Fibroblast of skin of abdomen (primary cell): ENCODE measurements around the gene POFUT1.
"Not testable (repeated sequence)": the region's sequence is repeated elsewhere in the genome, so short reads cannot be mapped to it uniquely, and the experiment has no call there.

Experiments used
- DNase-seq: peaks from one replicate; pipeline ENCODE4 v3.0.0-alpha.2; 2013

Gene POFUT1

DNA sequence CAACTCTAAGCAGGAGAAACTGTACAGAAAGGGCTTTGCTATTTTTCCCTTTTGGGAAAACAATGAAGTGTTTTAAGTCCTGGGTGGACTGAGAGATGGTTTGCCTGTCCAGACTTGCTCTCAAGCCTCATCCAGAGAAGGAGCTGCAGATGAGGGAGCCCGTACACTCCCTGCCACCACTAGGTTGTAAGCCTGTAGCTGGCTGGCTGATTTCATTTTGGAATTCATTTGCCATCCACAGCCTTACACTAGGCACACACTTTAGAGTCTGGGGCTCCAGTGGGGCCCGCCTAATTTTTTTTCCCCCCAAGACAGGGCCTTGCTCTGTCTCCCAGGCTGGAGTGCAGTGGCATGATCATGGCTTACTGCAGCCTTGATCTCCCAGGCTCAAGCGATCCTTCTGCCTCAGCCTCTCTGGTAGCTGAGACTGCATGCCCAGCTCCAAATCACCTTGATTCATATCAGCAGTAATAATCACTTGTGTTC lies 28.4 kb downstream of the POFUT1 start:
- no peak for DNase-seq

DNA sequence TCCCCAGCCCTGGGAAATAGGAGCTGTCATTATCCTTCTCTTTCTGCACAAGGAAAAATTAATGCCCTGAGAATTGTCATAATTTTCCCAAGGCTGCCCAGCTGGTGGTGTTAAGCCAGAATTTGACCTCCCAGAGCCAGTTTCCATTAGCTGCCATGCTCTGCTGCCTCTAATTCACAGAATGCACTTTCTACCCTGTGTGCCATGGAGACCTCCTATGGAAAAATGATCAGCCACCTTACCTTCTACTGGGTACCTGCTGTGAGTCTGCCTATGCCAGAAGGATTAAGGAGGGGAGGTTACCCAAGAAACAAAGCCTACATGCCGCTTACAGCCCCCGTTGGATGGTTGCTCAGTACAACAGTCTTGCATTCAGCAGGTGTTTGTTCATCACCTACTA lies 29.1 kb downstream of the POFUT1 start:
- no peak for DNase-seq

DNA sequence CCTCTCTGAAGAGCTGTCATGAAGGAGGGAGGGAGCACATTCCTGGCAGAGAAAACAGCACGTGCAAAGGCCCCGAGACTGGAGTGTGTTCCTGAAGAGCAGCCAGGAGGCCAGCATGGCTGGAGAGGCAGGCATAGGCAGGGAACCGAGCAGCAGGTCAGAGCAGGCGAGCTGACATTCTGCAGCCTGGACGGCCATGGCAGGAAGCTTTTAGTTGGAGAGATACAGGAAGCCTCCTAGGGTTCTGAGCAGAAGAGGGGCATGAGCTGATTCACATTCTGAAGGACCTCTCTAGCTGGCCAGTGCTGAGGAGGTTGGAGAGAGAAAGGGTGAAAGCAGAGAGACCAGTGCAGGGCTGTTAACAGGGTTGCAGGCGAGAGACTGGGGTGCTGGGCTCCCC lies 29.7 kb downstream of the POFUT1 start:
- no peak for DNase-seq

DNA sequence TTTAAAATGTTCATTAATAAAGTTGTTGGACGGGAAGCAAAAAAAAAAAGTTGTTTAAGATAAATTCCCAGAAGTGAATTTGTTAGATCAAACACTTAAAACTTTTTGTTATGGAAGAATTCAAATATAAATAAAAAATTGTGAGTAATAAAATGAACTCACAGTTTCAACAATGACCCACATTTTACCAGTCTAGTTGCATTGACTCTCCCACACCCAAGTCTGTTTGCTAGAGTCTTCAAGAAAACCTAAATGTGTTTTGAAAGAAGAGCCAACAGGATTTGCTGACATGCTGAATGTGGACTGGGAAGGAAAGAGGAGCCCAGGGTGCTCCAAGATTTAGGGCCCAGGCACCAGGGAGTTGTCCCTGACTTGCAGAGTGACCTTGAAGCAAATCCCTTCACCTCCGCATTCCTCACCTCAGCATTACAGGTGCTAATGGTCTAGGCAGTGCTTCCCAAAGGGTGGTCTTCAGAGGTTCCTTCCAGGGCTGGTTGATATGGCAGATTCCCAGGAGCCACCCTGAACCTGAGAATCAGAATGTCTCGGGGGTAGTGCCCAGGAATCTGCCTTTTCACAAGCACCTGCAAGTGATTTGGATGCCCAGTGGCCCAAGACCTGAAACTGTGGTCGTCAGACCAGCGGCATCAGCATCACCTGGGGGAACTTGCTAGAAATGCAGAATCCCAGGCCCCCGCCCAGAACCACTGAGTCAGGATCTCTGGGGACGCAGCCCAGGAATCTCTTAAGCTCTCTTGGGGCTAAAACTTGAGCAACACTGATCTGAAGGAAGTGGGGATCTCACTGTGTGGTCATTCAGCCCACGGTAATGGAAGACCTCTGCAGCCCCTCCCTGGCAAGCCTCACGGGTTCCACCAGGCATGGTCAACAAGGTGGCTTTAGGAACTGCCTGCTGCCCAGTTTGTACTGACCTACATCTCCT lies 31.1 kb downstream of the POFUT1 start:
- DNase-seq, result no peak

DNA sequence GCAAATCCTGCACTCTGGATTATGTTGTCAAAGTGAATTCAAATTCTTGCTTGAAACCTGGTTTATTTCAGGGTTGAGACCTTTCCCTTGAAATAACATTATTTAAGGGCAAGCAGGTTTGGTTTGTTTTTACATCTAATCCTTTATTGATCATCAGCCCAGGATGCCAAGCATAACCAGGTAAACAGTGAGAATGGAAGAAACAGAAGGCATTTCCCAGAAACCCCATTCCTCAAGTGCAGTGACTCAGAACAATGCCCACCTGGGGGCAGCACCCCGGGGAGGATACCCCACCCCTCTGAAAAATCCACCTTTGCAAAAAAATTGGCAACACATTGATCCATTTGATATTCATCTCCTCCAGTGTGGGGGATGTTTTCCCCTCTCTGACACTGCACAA lies 32.5 kb downstream of the POFUT1 start:
- no peak for DNase-seq

DNA sequence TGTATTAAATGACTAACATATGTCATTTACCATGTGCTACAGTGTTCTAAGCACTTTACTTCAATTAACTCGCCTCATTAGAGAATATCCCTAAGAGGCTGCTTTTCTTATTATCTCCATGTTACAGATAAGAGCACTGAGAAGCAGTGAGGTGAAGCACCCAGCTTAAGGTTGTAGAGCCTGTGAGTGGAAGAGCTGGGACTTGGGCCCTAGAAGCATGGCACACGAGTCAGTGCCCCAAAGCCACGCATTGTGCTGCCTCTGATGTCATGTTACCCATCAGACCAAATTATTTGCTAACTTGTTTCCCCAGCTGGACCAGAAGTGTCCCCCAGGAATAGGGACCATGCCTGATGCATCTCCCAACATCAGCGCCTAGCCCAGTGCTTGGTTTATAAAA lies 34.1 kb downstream of the POFUT1 start:
- no peak for DNase-seq

DNA sequence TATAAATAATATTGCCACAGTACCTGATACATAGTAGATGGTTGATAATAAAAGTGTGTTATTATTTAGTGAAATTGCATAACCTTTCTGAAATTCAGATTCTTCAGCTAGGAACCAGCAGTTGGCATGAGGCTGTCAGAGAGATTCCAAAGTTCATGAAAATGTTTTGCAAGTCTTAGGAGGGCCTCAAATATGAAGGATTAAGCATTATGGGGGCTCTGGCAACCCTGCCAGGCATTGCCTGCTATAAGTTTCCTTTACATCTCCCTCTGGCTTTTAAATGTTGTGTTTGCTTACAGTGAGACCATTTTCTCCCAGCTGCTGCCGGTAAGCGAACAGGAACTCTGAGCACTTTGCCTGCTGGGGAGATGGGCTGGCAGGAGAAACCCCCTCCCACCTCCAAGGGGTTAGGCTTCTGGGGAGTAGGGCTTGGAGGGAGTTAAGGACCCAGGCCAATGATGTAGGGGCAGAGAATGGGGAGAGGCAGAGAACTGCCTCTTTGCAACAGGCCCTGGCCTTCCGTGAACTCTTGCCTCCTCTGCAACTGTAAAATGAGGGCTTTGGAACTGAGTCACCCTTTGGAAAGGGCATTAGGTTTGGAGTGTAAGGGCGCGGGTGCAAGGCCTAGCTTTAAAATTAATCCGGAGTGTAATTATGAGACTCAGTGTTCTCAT lies 36.6 kb downstream of the POFUT1 start:
- no peak for DNase-seq

DNA sequence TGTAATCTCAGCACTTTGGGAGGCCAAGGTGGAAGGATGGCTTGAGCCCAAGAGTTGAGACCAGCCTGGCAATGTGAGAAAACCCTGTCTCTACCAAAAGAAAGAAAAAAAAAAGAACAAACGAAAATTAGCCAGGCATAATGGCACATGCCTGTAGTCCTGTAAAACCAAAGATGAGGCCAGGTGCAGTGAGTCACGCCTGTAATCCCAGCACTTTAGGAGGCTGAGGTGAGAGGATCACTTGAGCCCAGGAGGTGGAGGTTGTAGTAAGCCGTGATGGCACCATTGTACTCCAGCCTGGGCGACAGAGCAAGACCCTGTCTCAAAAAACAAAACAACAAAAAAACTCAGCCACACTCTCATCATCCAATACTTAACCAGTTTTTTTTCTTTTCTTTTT lies 37.3 kb downstream of the POFUT1 start:
- DNase-seq, result no peak

DNA sequence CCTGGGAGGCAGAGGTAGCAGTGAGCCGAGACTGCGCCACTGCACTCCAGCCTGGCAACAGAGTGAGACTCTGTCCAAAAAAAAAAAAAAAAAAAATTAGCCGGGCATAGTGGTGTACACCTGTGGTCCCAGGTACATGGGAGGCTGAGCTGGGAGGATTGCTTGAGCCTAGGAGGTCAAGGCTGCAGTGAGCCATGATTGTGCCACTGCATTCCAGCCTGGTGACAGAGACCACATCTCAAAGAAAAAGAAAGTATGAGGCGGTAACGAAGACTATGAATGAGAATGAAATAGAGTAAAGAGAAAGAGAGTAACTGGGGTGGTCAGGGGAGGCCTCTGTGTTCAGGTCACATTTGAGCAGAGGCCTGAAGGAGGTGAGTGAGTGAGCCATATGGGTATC lies 38.5 kb downstream of the POFUT1 start:
- DNase-seq, result not testable (repeated sequence)

DNA sequence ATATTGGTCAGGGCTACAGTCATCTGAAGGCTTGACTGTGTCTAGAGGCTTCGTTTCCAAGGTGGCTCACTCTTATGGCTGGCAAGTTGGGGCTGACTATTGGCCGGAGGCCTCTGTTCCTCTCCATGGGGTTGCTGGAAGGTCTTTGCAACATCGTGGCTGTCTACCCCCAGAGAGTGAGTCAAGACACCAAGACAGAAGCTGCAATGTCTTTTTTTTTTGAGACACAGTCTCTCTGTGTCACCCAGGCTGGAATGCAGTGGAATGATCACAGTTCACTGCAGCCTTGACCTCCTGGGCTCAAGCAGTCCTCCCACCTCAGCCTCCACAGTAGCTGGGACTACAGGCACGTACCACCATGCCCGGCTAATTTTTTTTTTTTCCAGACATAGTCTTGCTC lies 40.4 kb downstream of the POFUT1 start:
- no peak for DNase-seq

DNA sequence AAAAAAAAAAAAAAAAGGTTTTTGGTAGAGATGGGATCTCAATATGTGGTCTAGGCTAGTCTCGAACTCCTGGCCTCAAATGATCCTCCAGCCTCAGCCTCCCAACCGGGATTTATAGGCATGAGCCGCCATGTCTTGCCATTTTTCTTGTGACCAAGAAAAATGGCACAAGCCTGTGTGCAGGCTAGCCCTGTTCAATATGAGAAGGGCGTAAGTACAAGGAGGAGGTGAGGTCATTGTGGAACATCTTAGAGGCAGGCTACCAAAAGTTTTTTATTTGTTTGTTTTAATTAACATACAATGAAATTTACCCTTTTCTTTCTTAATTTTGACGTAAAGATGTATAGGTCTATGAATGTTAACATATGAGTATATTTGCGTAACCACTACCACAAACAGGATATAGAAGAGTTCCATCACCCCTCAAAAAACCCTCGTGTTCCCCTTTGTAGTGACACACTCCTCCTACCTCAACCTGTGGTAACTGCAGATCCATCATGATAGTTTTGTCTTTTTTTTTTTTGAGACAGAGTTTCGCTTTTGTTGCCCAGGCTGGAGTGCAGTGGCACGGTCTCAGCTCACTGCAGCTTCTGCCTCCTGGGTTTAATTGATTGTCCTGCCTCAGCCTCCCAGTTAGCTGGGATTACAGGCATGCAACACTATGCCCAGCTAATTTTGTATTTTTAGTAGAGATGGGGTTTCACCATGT lies 41.5 kb downstream of the POFUT1 start:
- DNase-seq, result no peak

DNA sequence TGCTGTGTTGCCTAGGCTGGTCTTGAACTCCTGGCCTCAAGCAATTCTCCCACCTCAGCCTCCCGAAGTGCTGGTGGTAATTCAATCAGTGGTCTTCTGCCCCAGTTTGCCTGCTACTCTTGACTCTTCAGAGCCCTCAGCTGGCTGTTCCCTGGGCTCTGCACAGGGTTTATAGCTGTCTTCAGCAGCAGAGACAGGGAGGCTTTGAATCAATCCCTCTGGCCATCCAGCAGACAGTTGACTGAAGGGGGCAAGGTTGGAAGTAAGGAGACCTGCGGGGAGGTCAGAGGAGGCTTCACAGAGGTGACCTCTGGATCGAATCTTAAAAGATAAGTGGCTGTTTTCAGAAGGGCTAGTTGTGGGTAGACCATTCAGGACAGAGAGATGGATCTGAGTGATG lies 43.8 kb downstream of the POFUT1 start:
- DNase-seq, result no peak

DNA sequence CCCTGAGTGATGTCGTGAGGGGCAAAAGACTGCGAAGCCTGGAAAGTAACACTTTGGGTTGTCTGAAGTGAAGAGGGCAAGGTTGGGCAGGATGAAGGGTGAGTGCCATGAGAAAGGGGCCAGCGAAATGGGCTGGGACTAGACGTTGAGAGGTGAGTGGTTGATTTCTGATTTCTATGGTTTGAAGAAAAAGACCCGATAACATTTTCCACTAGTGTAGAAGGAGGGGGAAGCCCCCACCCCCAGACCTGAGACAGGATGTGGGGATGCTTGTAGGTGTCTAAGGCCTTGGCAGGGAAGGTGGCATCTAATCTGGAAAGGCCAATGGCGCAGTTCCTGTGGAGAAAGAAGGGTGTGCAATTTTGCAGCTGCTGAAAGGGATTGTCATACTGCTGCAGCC lies 44.5 kb downstream of the POFUT1 start:
- no peak for DNase-seq

DNA sequence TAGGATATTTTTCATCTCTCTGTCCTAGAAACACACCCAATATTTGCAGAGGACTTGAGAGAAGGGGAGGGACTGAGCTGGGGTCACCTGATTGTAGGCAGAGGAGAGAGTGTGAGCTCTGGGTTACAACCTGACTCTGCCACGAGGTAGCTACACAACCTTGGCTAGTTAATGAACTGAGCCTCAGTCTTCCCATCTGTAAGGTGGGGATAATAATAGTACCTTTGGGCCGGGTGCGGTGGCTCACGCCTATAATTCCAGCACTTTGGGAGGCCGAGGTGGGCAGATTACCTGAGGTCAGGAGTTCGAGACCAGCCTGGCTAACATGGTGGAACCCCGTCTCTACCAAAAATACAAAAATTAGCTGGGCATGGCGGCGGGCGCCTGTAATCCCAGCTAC lies 53.3 kb downstream of the POFUT1 start:
- not testable (repeated sequence) for DNase-seq

DNA sequence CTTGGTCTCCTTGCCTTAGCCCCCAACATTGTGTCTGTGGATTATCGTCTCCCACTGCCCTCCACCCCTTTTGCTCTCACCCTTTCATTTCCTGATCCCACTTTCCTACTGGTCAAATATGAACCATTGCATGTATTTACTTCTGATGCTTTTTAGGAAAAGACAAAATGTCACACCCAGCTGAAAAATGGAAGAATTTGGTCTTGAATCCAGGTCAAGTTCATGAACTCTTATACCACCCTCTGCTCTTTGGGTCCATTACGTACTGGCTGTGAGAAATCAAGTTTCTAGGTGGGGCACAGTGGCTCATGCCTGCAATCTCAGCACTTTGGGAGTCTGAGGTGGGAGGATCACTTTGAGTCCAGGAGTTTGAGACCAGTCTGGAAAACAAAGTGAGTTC lies 54.0 kb downstream of the POFUT1 start:
- no peak for DNase-seq

DNA sequence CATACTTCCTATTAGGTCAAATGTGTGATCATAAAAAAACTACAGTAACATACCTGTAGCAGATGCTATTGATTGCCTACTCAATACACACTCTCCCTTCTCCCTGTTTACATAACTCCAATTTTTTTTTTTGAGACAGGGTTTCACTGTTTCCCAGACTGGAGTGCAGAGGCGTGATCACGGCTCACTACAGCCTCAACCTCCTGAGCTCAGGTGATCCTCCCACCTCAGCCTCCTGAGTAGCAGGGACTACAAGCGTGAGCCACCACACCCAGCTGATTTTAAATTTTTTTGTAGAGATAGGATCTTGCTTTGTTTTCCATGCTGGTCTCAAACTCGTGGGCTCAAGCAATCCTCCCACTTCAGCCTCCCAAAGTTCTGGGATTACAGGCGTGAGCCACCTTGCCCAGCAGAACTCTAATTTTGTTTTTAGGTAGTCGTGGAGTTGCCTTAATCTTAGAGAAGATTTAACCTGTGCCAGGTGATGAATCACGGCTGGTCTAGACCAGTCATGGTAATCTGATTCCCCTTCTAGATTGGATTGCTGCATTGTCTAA lies 55.8 kb downstream of the POFUT1 start:
- no peak for DNase-seq

DNA sequence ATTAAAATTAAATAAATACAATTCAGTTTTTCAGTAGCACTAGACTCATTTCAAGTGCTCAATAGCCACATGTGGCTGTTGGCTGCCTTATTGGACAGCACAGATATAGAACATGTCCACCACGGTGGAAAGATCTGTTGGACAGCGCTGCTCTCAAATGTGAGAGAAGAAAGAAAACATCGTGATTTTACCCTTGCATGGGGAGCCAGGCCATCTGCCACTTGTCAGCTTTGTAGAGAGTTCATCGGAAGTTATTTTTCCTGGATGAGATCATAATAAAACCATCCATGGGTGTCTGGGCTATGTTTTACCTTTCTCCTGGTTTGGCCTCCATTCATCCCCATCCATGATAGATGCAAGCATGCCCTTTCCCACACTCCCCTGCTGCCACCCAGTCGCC lies 63.9 kb downstream of the POFUT1 start:
- DNase-seq, result no peak

DNA sequence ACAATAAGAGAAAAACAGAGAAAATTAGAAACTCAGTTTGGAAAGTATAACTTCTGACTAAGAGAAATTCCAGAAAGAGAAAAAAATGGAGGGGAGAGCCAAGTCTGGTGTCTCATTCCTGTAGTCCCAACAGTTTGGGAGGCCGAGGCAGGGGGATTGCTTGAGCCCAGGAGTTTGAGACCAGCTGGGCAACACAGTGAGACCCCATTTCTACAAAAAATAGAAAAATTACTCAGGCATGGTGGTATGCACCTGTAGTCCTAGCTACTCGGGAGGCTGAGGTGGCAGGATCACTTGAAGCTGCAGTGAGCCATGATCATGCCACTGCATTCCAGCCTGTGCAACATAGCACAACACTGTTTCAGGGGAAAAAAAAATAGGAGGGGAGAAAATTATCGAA lies 66.7 kb downstream of the POFUT1 start:
- DNase-seq, result no peak

DNA sequence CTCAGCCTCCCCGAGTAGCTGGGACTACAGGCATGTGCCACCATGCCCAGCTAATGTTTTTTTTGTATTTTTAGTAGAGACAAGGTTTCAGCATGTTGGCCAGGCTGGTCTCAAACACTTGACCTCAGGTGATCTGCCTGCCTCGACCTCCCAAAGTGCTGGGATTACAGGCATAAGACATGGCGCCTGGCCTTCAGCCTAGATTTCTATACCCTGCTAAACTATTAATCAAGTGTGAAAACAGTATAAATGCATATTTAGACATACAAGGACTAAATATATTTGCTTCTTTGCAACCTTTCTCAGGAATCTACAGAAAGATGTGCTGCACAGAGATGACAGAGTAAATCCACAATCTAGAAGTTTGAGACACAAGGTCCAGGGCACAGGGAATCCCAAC lies 67.5 kb downstream of the POFUT1 start:
- DNase-seq, result not testable (repeated sequence)

DNA sequence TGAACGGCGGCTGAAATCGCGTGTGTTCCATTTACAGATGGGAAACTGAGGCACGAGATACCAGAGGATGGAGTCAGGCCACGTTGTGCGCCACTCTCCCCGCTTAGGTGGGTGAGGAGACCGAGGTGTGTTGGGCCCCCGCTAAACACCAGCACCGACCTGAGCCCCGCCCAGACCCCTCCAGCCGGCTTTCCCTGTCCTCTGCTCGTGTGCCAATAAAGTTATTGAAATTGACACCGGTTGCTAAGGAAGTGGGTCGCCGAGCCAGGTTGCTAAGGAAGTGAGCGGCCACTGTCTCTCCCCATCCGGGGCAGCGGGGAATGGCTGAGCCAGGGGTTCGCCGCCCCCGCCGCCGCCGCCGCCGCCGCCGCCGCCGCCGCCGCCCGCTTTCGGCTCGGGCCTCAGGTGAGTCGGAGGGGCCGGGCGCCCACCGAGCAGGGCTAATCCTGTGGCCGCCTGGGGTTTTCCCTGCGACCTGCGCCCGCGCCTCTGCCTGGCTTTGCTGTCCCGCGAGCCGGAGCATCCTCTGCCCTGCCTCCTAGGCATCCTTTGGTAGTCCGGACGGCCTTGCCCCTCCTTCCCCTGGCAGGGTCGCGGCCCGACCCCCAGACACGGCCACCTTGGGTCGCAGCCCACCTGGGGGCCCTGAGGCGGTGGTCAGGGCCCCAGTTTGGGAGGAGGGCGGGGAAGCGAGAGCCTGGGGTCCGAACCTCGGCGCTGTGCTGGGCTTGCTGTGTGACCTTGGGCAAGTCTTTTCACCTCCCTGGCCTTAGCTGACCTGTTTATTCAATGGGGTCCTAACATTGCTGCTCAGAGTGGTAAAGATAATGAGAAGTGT lies 69.9 kb downstream of the POFUT1 start, which contains the start of gene KIF3B:
Gene KIF3B, plus strand, starts transcription at position 291 of the 838 bp plus-strand sequence. CDS start 32,127 bp downstream, outside the sequence.
- DNase-seq, result peak; percentile 92

DNA sequence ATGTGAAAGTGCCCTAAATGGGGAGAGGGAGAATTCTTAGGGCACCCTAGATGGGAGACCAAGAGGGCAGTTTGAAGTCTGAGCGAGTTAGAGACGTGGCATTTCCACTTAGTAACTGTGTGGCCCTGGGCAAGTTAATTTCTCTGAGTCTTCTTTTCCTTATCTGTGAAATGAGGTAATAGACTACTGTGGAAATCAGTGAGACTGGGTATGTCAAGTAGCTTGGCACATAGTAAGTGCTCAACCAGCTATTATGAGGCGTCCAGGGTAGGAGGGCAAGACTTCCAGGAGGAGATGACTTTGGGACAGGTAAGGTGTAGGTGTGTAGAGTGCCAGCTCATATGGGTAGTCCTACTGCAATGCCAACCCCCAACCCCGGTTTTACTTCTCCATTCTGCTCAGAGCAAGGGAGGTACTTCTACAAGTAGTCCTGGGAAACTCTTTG lies 70.5 kb downstream of the POFUT1 start:
- DNase-seq, result no peak

DNA sequence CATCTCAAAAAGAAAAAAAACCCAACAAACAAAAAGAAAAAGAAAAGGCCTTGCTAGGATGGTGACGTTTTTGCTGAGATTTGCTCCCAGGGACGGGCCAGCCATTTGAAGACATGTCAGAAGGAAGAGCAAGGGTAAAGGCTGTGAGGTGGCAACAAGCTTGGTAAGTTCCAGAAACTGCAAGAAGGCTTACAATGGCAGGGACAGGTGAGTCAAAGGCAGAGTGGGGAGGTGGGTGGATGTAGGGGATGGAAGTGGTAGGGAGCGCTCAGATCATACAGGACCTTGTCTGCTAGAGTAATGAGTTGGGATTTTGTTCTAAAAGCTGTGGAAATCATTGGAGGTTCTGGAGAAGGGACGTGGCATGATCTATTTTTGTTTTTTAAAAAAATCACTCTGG lies 74.0 kb downstream of the POFUT1 start:
- DNase-seq, result no peak
